ENCODE data around the gene DBP.
"Not testable (repeated sequence)": the region's sequence is repeated elsewhere in the genome, so short reads cannot be mapped to it uniquely, and the experiment has no call there.

Gene DBP, protein sequence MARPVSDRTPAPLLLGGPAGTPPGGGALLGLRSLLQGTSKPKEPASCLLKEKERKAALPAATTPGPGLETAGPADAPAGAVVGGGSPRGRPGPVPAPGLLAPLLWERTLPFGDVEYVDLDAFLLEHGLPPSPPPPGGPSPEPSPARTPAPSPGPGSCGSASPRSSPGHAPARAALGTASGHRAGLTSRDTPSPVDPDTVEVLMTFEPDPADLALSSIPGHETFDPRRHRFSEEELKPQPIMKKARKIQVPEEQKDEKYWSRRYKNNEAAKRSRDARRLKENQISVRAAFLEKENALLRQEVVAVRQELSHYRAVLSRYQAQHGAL

DNA sequence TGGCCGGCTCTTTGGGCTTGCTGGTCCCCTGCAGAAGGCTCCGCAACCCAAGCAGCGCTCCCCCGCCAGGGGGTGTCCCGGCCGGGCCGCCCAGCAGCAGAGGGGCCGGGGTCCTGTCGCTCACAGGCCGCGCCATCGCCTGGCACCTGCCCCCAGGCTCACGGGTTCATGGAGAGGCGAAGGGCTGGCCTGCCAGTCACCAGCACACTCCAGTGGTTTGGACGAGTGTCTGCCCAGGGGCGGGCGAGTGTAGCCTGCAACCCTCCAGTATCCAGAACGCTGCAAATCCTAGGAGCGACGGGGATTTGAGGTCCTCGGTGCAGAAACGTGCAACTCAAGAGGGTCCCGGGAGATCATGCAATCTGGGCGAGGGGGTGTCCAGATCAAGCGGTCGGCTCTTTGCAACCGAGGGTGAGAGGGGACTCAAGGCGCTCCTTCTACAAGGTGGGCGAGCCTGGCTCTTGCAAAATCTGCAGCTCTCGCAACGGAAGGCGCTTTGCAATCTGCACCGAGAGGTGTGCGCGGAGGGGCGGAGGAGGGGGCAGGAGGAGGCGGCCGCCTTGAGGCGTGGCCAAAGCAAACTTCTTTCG is at the start of gene DBP:
Gene DBP (minus strand): TSS at position 521 of the 590 bp plus-strand sequence. CDS start 385 bp downstream, at position 136.
- no peak for DNase-seq (ENCODE audit: low spot score)

DNA sequence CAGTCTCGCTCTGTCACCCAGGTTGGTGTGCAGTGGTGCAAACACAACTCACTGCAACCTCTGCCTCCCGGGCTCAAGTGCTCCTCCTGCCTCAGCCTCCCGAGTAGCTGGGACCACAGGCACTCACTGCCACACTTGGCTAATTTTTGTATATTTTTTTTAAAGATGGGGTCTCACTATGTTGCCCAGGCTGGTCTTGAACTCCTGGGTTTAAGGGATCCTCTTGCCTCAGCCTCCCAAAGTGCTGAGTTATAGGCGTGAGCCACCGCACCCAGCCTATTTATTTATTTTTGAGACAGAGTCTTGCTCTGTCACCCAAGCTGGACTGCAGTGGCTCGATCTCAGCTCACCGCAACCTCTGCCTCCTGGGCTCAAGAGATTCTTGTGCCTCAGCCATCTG is 49.5 kb upstream of the DBP start:
- not testable (repeated sequence) for DNase-seq (ENCODE audit: low spot score)

DNA sequence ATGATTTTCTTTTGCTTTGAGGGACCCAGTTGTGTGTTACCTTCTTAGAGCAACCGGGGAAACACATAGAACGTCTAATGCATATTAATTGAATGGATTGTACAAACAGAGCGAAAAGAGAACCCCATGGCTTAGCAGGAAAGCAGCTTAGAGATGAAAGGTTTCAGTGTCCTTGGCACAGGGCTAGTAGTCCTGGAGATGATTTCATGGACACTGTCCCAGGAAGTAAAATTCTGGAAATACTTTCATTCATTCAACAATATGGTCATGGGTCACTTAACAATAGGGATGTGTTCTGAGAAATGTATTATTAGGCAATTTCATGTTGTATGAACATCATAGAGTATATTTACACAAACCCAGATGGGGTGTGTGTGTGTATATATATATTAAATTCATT is 48.9 kb upstream of the DBP start:
- no peak for DNase-seq (ENCODE audit: low spot score)

DNA sequence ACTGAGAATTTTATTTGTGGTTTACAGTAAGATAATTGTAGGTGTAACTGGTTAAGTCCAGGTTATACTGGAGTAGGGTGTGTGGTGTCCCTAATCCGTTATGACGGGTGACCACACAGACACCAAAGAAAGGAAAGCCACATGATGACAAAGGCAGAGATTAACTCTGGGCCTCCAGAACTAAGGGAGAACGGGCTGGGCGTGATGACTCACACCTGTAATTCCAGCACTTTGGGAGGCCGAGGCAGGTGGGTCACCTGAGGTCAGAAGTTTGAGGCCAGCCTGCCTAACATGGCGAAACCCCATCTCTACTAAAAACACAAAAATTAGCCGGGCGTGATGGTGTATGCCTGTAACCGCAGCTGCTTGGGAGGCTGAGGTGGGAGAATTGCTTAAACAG is 48.4 kb upstream of the DBP start:
- DNase-seq (ENCODE audit: low spot score) = no peak

DNA sequence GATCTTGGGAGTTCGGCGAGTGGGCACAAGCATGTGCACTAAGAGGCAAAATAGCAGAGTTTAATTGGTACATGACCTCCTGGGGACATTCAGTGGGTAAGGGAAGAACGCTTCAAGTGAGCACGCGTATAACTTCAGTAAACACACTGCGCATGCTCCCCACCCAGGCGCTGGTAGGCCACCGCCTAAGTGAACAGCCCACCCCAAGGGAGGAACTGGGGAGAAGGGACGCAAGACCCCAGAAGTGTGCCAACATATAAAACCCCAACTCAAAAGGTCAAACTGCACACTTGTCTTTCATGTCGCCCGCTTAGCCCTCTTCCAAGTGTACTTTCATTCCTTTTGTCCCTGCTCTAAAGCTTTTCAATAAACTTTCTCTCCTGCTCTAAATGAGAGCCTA is 46.2 kb upstream of the DBP start:
- no peak for DNase-seq (ENCODE audit: low spot score)

DNA sequence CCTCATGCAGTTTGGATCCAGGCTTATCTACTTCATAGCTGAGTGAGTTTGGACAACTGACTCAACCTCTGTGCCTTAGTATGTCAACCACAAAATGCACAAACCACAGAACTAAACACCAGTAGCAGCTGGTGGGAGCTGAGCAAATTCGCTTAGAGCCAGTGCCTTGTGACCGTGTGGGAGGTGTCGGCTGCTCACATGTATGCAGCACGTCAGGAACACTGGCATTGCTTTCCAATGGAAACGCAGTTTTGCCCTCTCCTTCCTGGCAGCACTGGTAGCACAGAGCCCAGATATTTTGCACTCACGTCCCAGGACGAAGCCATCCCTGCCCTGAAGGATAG is 43.9 kb upstream of the DBP start:
- no peak for DNase-seq (ENCODE audit: low spot score)

DNA sequence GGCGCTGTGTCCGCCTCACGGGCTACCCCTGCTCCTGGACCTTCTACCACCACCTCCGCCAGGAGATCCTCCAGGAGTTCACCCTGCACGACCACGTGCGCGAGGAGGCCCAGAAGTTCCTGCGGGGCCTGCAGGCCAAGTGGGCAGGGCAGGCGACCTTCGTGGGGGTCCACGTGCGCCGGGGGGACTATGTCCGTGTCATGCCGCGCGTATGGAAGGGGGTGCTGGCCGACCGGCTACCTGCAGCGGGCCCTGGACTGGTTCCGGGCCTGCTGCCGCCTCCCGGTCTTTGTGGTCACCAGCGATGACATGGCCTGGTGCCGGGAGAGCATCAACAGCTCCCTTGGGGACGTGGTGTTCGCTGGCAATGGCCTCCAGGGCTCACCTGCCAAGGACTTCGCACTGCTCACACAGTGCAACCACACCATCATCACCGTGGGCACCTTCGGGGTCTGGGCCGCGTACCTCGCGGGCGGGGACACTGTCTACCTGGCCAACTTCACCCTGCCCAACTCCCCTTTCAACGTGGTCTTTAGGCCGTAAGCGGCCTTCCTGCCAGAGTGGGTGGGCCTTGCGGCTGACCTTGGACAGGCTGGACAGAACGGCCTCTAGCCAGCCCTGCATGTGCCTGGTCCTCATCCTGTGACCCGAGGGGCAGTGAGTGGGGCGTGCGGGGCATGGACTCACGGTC is 43.4 kb upstream of the DBP start:
- no peak for DNase-seq (ENCODE audit: low spot score)

DNA sequence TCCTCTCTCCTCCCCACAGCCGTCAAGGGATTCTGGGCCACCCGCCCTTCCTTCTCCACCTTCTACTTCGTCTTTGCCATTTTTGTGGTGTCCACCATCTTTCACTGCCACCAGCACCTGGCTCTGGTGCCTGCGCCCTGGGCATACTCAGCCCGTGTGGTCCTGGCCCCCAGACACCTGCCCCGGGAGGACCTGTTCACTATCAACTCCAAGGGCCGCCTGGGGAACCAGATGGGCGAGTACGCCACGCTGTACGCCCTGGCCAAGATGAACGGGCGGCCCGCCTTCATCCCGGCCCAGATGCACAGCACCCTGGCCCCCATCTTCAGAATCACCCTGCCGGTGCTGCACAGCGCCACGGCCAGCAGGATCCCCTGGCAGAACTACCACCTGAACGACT is 42.8 kb upstream of the DBP start:
- not testable (repeated sequence) for DNase-seq (ENCODE audit: low spot score)

DNA sequence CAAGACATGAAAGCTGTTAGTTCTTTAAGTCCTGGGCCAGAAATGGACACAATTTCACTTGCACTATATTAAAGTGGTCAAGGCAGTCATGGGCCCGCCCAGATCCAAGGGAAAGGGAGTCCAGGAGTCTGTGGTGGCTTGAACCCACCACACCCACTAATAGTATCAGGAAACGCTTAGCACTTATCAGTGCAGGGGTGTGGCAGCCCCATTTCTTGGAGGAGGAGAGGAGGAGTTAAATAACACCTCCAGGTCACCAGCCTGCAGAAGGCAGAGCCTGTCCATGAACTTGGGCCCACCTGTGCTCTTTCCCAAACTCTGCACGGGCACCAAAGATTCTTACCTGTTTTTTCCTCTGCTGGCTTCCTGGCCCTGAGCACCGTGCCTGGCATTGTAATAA is 41.0 kb upstream of the DBP start:
- no peak for DNase-seq (ENCODE audit: low spot score)

DNA sequence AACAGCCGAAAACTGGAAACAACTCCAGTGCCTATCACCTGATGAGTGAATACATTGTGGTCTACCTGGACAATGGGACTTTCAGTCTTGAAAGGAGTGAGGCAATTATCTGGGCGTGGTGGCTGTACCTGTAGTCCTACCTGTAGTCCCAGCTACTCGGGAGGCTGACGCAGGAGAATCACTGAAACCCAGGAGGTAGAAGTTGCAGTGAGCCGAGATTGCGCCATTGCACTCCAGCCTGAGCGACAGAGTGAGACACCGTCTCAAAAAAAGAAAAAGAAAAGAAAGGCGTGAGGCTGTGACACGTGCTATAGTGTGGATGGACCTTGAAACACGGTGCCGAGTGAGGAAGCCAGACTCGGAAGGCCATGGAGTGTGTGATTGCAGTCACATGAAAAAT is 39.7 kb upstream of the DBP start:
- DNase-seq (ENCODE audit: low spot score) = no peak

DNA sequence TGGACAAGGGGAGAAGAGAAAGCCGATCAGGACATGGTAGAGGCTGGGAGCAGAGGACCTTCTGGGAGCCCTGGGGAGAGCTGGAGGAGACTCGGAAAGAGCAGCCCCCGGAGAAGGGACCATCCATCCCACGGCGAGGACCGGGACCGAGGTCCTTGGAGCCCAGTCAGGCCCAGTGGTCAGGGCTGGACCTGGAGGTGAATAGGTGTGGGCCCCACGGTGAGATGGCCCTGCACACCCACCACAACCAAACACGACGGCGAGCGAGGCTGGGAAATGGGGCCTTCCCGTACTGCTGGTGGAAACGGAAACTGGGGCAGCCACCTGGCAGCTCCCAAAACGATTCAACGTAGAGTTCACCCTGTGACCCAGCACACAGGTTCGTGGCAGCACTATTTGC is 39.3 kb upstream of the DBP start:
- no peak for DNase-seq (ENCODE audit: low spot score)

DNA sequence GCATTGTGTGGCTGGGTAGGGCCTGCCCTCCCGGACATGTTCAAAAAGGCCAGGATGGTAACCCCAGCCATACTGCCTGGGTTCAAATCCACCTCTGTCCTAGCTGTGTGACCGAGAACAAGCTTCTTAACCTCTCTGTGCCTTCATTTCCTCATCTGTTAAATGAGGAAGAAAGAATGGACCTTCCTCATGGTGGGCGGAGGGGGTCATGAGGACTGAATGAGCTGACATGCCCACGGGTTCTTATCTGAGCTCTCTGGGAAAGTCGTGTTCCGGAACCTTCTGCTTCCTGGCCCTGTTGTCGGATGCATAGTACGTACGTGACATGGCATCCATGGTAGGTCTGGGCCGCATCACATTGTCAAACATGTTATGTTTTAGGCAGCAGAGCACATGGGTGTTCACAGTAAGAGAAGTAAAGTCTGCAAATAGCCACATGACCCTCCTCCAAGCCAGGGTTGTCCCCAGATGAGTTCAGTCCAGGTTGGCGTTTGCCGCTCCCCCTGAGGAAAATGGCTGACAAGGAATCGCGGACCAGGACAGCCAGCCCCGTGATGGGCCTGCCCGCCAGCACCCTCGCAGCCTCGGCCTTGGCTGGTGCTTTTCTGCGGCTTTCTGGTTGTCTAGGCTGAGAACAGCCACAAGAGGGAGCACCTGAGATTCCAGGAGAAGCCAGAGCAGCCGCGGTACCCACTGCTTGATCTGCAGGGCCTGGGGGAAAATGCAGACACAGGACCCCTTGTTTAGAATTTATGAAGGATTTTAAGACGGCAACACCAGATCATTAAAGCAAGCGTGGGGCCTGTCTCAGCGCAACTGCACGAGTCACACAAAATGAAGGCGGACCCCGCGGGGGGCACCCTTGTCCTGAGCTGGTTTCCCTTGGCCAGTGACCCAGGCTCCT is 38.0 kb upstream of the DBP start:
- DNase-seq (ENCODE audit: low spot score) = peak; percentile 98

DNA sequence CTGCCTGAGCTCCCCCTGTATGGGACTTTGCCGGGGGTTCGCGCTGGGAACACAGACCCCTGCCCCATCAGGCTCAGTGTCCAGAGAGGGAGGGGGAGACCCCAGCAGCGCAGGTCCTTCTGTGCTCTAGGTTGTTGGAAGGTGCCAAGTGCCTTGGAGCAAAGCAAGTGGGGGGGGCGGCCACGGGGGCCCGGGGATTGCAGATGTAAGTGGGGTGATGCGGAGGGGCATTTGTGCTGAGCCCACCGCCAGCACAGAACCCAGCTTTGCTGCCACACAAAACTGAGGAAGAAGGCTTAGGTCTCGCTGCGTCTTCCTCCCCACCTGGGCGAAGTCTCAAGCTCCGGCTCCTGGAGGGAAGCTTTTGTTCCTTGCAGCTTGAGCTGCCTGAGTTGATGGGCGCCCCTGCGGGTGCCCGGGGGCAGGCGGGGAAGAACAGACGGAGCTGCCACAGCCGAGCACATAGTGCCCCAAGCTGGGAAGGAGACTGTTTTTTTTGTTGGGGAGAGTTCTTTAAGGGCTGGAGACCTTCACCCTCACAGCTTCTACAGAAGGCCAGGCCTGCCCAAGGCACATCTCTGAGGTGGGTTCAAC is 37.1 kb upstream of the DBP start:
- DNase-seq (ENCODE audit: low spot score) = no peak

DNA sequence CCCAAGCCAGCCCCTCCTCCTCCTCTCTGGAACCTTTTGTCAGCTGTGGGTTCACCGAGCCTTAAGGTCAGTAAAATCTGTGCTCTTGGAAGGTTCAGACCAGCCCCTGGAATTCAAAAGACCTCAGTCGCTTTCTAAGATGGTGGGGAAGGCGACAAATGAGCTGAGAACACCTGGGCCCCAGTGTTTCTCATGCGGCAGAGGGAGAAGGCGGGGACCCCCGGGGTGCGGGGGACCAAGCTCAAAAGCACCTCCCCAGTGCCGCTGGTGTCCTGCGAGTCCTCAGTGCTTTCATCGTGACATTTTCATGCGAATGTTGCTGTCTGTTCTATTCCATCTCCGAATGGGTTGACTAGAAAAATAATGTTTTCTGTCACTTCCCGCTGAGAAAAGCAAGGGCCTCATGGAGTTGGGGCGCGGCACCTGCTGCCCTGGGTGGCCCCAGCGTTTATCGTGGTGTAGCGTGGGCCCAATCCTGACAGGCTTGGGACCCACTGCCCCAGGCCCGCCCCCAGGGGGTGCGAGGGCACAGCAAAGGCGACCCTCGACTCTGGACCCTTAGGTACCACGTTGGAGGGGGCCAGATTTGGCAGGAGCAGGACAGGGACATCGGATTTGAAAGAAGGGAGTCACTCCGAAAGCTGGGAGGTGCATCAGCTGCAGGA is 36.4 kb upstream of the DBP start:
- no peak for DNase-seq (ENCODE audit: low spot score)

DNA sequence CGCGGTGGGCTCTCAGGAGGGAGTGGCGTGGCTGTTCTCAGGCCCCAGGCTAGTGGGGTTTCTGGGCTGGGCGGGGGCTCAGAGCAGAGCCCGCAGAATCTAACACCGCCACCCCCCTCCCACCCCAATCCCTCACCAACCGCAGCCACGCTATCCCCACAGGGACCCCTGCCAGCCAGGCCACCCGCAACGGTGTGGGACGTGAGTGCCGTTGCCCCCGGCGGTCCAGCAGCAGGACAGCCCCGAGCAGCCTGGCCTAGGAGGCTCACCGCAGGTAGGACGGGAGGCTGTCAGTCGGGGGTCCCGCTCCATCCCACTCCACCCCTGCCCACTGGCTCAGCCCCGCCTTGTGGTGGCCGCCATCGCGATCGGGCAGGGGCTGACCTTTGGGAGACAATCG is 35.8 kb upstream of the DBP start, which contains the start of gene NTN5:
Gene NTN5 (minus strand): TSS at position 24 of the 400 bp plus-strand sequence. CDS start 2,031 bp downstream, outside the sequence.
- DNase-seq (ENCODE audit: low spot score) = no peak

DNA sequence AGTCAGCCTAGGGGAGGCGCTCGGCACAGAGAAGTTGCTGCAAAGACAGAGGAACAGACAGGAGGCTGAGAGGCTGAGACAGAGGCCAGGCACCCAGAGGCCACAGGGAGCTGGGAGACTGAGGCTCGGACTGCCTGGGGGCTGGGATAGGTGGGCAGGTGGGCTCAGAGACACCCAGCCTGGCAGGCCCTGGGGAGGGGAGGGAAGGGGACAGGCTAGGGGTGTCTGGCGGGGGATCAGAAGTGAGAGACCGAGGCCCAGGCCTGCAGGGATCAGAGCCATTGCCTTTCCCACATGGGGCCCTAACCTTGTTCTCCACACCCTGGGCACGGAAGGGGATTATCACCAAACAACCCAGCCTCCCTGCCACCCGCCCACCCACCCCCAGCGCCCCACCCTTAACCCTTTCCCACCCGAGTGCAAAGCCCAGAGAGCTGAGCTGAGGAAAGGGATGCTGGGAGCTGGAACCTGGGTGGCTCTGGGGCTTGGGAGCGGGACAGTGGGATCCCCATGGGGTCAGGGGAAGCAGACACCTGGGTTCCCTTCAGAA is 34.3 kb upstream of the DBP start:
- DNase-seq (ENCODE audit: low spot score) = no peak

DNA sequence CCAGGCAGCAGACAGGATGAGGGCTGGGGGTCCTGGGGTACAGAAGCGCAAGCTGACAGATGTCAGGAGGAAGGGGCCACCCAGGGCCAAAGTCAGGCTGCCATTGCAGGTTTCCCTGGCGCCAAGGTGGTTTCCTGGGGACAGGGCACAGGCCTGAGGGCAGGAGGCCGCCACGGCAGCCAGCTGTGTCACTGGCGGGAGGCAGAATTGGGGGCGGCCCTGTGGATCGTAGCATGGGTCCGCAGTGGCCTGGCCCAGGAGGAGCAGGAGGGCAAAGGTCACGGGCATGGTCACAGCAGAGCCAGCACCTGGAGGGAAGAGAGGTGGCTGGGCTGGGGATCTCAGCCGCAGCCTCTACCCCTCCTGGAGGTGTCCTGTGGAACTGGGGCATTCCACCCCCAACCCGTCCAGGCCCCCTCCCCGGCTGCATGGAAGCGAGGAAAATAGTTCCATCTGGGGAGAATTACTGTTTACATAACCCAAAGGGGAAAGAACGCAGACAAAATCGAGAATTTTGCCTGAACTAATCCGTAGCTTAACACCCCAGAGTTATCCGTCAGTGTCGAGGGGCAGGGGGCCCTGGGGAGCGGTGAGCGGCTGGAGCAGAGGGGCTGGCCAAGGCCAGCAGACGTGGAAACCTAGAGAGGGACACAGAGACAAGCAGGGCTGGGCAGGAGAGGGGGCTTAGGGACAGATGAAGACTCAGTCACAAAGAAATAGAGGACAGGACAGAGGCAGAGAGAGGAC is 33.7 kb upstream of the DBP start:
- DNase-seq (ENCODE audit: low spot score) = no peak

DNA sequence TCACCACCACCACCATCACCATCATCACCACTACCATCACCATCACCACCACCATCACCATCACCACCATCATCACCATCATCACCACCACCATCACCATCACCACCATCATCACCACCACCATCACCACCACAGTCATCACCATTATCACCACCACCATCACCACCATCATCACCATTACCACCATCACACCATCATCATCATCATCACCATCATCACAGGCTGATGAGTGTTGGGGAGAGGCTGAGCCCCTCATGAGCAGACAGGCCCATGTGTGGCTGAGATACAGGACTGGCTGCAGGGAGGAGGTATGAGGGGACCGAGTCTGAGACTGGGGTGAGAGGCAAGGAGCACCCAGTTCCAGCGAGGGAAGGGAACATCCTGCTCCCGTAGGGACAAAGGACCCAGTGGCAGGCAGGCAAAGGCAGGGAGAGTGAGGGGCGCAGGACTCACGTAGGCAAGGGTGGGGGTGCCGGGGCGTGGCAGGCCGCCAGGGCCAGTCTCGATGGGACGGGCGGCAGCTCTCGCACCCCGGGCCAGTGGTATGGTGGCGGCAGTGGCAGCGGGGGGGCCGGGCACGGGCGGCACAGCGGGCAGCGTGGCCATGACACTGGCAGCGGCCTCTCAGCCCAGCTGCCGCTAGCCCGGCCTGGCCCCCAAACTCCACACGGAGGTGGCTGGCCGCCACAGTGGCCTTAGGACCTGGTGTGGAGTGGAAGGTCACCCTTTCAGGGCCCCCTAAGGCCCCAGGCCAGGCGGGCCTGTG is 32.9 kb upstream of the DBP start:
- no peak for DNase-seq (ENCODE audit: low spot score)

DNA sequence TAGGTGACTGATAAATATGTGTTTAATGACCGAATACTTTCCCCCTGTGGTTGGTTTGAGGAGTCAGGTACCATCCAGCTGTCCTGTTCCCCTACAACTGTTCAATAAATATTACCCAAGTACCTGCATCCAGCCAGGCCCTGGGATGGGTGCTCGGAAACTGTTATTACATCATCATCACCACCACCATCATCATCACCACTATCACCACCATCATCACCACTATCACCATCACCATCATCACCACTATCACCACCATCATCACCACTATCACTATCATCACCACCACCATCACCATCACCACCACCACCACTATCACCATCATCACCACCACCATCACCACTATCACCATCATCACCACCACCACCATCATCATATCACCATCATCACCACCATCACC is 31.6 kb upstream of the DBP start:
- no peak for DNase-seq (ENCODE audit: low spot score)

DNA sequence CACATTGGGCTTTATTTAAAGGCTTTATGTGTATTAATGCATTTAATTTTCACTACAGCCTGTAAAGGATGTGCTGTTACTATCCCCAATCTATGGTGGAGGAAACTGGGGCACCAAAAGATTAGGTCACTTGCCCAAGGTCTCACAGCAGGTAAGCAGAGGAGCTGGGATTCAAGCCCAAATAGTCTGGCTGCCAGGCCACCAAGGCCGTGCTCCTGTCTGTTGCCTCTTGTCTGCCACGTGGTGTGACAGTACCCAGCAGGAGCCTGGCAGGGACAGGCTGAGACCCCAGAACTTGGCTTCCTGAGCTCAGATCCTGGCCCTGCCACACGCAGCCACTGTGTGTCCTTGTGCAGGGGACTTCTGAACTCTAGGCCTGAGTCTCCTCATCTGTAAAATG is 31.2 kb upstream of the DBP start:
- DNase-seq (ENCODE audit: low spot score) = no peak
